Sigmoid colon (tissue), 7 donors: ENCODE data around the gene SCO2. TPM values are rescaled to one million over a fixed set of nuclear protein-coding genes. Genes with fewer than 3 reads are reported as not detected.

ENCODE experiments used
- DNase-seq: peaks from one replicate; pipeline ENCODE4 v3.0.0-alpha.2; 2019
- H3K27ac ChIP-seq, 4 donors: fragments of 200-600 bp; sonication (generic); one replicate each; pipeline ENCODE4 v1.5.1; 2016 to 2019; ENCODE audit warnings: mild to moderate bottlenecking in 1 of 4
- H3K27me3 ChIP-seq, 3 donors: fragments of 200-600 bp; sonication (generic); one replicate each; pipeline ENCODE4 v1.5.1; 2019; ENCODE audit warnings: mild to moderate bottlenecking in 1 of 3
- H3K36me3 ChIP-seq, 4 donors: fragments of 200-600 bp; sonication (generic); one replicate each; pipeline ENCODE4 v1.5.1; 2016 to 2019
- H3K4me1 ChIP-seq, 4 donors: fragments of 200-600 bp; sonication (generic); one replicate each; pipeline ENCODE4 v1.5.1; 2017 to 2019
- H3K4me3 ChIP-seq, 4 donors: fragments of 200-600 bp; sonication (generic); one replicate each; pipeline ENCODE4 v1.5.1; 2017 to 2019; ENCODE audit warnings: mild to moderate bottlenecking in 2 of 4, moderate library complexity in 1 of 4
- H3K9me3 ChIP-seq, 4 donors: fragments of 200-600 bp in 3 of 4; sonication (generic) in 3 of 4; one replicate each; pipeline versions ENCODE4 v1.5.1 to v1.6.1; 2013 to 2019
- EP300 ChIP-seq, 4 donors: sonication (generic); formaldehyde crosslinking; IDR thresholded peaks; one replicate each; pipeline ENCODE4 v1.6.1; 2017; ENCODE audit warnings: antibody characterized with exemption in 4 of 4
- POLR2A ChIP-seq, 2 donors: fragments of 450-650 bp; IDR thresholded peaks; one replicate each; pipeline ENCODE4 v1.6.1; 2016; ENCODE audit warnings: antibody characterized with exemption in 2 of 2, mild to moderate bottlenecking in 2 of 2, moderate library complexity in 2 of 2
- POLR2AphosphoS5 ChIP-seq, 4 donors: sonication (generic); formaldehyde crosslinking; IDR thresholded peaks; one replicate each; pipeline ENCODE4 v1.6.1; 2017; ENCODE audit warnings: antibody characterized with exemption in 4 of 4
- WGBS, 2 donors: extraction: QIAGEN DNeasy Blood & Tissue Kit; methylation state at CpG; one replicate each; pipeline ENCODE4 v1.1.7; 2013; 5-methylcytosine and 5-hydroxymethylcytosine counted together
- intact Hi-C: fragments of 100-400 bp; cut with DNase I; formaldehyde crosslinking; loops from one replicate; pipeline ENCODE4 v1.15.1; 2023
- polyA plus RNA-seq, 3 donors: library from polyadenylated mRNA; stranded (reverse); fragments of 200-250 nt; gene quantifications; one replicate each; pipeline ENCODE4 v1.2.3, GENCODE V29; 2013
- total RNA-seq, 4 donors: library from RNA; depleted of rRNA; stranded (reverse); fragments of >200 nt; gene quantifications; one replicate each; pipeline ENCODE4 v1.1.0, GENCODE V29; 2016
- TF ChIP-seq, protein P1 (sequence below), 4 experiments: fragments of 450-650 bp in 3 of 4; fragments of 200-600 bp in 1 of 4; IDR thresholded peaks; one replicate each; pipeline ENCODE4 v1.5.1; 2016 to 2019; ENCODE audit warnings: antibody characterized with exemption in 4 of 4, mild to moderate bottlenecking in 3 of 4, moderate library complexity in 2 of 4
- donor health status: healthy with polysubstance abuse.
- donor health status: Bipolar disorder and iron deficiency.
- donor health status: healthy.

SCO2 gene
- total and polyA plus RNA-seq, 7 donors = 1.3 to 5.4 (median 2.8) TPM; not detected in 1

DNA sequence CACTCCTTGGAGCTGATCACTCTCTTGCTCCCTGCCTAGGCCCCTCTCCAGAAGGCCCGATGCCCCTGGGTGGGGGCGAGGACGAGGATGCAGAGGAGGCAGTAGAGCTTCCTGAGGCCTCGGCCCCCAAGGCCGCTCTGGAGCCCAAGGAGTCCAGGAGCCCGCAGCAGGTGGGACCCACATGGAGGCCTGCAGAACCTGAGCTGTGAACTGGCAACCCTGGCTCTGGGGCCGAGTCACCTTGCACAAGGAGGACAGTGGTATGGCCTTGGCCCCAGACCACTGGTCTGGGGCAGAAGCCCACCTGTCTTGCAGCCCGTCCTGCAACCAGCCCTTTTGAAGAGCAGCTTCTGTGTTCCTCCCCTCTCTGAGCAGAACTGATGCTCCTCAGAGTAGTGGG, 6.2 kb downstream of the SCO2 start:
- Histone ChIP-seq H3K4me1 (peaks cover 0 to 9% (median 3%) of the 10 kb centered on the region in 4 donors), H3K27me3 (no peaks in the 10 kb centered on the region), H3K9me3 (no peaks in the 10 kb centered on the region), H3K4me3 (no peak overlapping the region), H3K36me3 (peaks cover 45 to 80% (median 54%) of the 10 kb centered on the region in 4 donors), H3K27ac (no peak overlapping the region)
- no peak for TF ChIP-seq POLR2AphosphoS5 (IDR thresholded peaks at IDR 0.05)
- no peak for TF ChIP-seq EP300 (IDR thresholded peaks at IDR 0.05)
- TF ChIP-seq, protein P1, sequence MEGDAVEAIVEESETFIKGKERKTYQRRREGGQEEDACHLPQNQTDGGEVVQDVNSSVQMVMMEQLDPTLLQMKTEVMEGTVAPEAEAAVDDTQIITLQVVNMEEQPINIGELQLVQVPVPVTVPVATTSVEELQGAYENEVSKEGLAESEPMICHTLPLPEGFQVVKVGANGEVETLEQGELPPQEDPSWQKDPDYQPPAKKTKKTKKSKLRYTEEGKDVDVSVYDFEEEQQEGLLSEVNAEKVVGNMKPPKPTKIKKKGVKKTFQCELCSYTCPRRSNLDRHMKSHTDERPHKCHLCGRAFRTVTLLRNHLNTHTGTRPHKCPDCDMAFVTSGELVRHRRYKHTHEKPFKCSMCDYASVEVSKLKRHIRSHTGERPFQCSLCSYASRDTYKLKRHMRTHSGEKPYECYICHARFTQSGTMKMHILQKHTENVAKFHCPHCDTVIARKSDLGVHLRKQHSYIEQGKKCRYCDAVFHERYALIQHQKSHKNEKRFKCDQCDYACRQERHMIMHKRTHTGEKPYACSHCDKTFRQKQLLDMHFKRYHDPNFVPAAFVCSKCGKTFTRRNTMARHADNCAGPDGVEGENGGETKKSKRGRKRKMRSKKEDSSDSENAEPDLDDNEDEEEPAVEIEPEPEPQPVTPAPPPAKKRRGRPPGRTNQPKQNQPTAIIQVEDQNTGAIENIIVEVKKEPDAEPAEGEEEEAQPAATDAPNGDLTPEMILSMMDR (IDR thresholded peaks at IDR 0.05) = no peak
- no peak for DNase-seq
- intact Hi-C loops = no loop called here
- WGBS, 2 donors = 98% methylated on average over 8 of the region's 8 CpGs

GRCh38 chr22:50518606-50519005, 6.8 kb downstream of the SCO2 start:
- TF ChIP-seq, protein P1 (IDR thresholded peaks at IDR 0.05) = no peak
- TF ChIP-seq POLR2A (IDR thresholded peaks at IDR 0.05) (no peak), EP300 (IDR thresholded peaks at IDR 0.05) (no peak)
- Histone ChIP-seq H3K4me3 (no peak overlapping the region), H3K9me3 (no peaks in the 10 kb centered on the region), H3K27me3 (no peaks in the 10 kb centered on the region), H3K36me3 (peaks cover 44 to 74% (median 51%) of the 10 kb centered on the region in 4 donors), H3K4me1 (peaks cover 0 to 4% (median 0%) of the 10 kb centered on the region in 4 donors), H3K27ac (no peak overlapping the region)
- WGBS, 2 donors = 95 to 96% methylated on average over 7 of the region's 7 CpGs
- no peak for DNase-seq
- intact Hi-C loops = no loop called here

DNA sequence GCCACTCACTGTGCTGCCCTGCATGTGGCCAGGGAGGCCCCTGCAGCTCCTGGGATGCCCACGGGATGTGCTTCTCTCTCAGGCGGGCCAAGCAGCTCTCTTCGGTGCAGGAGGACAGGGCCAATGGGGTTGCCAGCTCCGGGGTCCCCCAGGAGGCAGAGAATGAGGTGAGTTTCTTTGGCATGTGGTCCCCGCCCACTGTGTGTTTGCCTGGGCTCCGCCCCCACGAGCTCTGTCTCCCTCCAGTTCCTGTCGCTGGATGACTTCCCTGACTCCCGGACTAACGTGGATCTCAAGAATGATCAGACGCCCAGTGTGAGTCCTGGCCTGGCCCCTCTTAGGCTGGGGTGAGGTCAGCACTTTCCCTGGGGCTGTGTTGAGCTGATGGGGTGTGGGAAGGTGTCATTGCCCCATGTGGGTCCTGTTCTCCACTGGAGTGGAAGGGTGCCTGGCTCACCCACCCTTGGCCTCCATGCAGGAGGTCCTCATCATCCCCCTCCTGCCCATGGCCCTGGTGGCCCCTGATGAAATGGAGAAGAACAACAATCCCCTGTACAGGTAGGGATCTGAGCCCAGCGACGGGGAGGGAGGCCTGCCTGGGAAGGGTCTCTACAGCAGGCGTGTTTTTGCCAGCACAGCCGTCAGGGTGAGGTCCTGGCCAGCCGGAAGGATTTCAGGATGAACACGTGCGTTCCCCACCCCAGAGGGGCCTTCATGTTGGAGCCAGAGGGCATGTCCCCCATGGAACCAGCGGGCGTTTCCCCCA, 7.7 kb downstream of the SCO2 start:
- H3K4me3 ChIP-seq = no peak overlapping the region
- no peak overlapping the region for H3K27ac ChIP-seq
- WGBS, 2 donors = 83 to 90% methylated on average over 20 of the region's 20 CpGs
- no peaks in the 10 kb centered on the region for H3K4me1 ChIP-seq
- TF ChIP-seq POLR2A (IDR thresholded peaks at IDR 0.05) (no peak), EP300 (IDR thresholded peaks at IDR 0.05) (no peak), POLR2AphosphoS5 (IDR thresholded peaks at IDR 0.05) (no peak)
- TF ChIP-seq, protein P1 (IDR thresholded peaks at IDR 0.05) = no peak
- intact Hi-C loops = no loop called here
- H3K9me3 ChIP-seq = no peaks in the 10 kb centered on the region
- no peak for DNase-seq
- no peaks in the 10 kb centered on the region for H3K27me3 ChIP-seq
- peaks cover 36 to 65% (median 43%) of the 10 kb centered on the region in 4 donors for H3K36me3 ChIP-seq

DNA sequence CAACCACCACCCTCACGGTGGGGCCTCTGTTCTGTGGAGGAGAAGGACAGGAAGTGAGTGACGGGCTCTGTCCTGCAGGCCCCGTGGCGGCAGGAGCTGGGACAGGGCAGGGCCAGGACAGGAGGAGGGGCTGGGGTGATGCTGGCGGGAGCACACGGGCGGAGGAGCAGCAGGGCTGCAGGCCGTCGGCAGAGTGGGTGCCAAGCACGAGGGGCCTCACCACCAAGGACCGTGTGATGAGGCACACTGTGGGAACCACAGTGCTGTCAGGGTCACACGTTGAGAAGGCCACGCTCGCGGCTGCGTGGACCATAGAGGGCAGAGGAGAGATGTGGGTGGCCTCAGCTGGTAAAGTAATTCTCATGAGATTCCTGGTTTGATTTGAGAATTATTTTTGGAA, 8.5 kb downstream of the SCO2 start:
- H3K27me3 ChIP-seq = no peaks in the 10 kb centered on the region
- TF ChIP-seq EP300 (IDR thresholded peaks at IDR 0.05) (no peak), POLR2A (IDR thresholded peaks at IDR 0.05) (no peak)
- DNase-seq = no peak
- no peak overlapping the region for H3K4me3 ChIP-seq
- WGBS, 2 donors = 85 to 87% methylated on average over 16 of the region's 16 CpGs
- H3K36me3 ChIP-seq = peaks cover 29 to 57% (median 35%) of the 10 kb centered on the region in 4 donors
- intact Hi-C loops = no loop called here
- H3K4me1 ChIP-seq = no peaks in the 10 kb centered on the region
- no peak overlapping the region for H3K27ac ChIP-seq
- no peaks in the 10 kb centered on the region for H3K9me3 ChIP-seq

GRCh38 chr22:50516068-50516467, 9.3 kb downstream of the SCO2 start:
- H3K36me3 ChIP-seq = peaks cover 24 to 49% (median 28%) of the 10 kb centered on the region in 4 donors
- intact Hi-C loops = no loop called here
- H3K27me3 ChIP-seq = no peaks in the 10 kb centered on the region
- 92 to 93% methylated on average over 8 of the region's 8 CpGs for whole genome bisulfite sequencing, 2 donors
- H3K9me3 ChIP-seq = no peaks in the 10 kb centered on the region
- H3K4me1 ChIP-seq = no peaks in the 10 kb centered on the region
- H3K27ac ChIP-seq = no peak overlapping the region
- H3K4me3 ChIP-seq = no peak overlapping the region
- no peak for DNase-seq
- TF ChIP-seq POLR2A (IDR thresholded peaks at IDR 0.05) = no peak
